NT2/D1 (cell line): ENCODE measurements around the gene CRYBG1.

Experiments
- SUZ12 ChIP-seq: IDR thresholded peaks from 2 replicates; pipeline ENCODE4 v1.6.1; 2011; ENCODE audit not compliant: insufficient read length, insufficient read depth; ENCODE audit errors: extremely low read depth
- YY1 ChIP-seq: IDR thresholded peaks from 2 replicates; pipeline ENCODE4 v1.6.1; 2011; ENCODE audit not compliant: insufficient read length, insufficient read depth
- ZNF274 ChIP-seq: IDR thresholded peaks from 2 replicates; pipeline ENCODE4 v1.6.1; 2011; ENCODE audit warnings: mild to moderate bottlenecking, low read depth, low read length

GRCh38 chr6:106572875-106573585, 212.5 kb downstream of the CRYBG1 start:
- TF ChIP-seq ZNF274 = no peak
- no peak for TF ChIP-seq SUZ12
- TF ChIP-seq YY1 = no peak
